SK-N-SH (cell line): ENCODE results near the gene MYOM3.

ENCODE experiments used
- CTCF ChIP-seq: fragments of 200-600 bp; sonication (generic); IDR thresholded peaks from 2 replicates; pipeline ENCODE4 v1.6.1; 2017; ENCODE audit warnings: antibody characterized with exemption, mild to moderate bottlenecking, moderate library complexity
- FOXM1 ChIP-seq: IDR thresholded peaks from 2 replicates; pipeline ENCODE4 v1.4.0; 2012; ENCODE audit warnings: low read depth, mild to moderate bottlenecking
- RAD21 ChIP-seq: IDR thresholded peaks from 2 replicates; pipeline ENCODE4 v1.6.1; 2012; ENCODE audit warnings: mild to moderate bottlenecking, low read length

GRCh38 chr1:24049733-24050132 is 62.2 kb downstream of the MYOM3 start:
- TF ChIP-seq FOXM1 (no peak), RAD21 (no peak), CTCF (no peak)
